ENCODE results near the gene C1orf35. TPM values are rescaled to one million over a fixed set of nuclear protein-coding genes. Genes with fewer than 3 reads are reported as not detected.

The C1orf35 gene
- total RNA-seq, 2 donors from 2014 or later, result 4.5 to 4.9 TPM

- no peak for TF ChIP-seq CTCF (IDR thresholded peaks at IDR 0.05)
- H3K9me3 ChIP-seq, result no peaks in the 10 kb centered on the region
- DNase-seq (ENCODE audit: low spot score), result no peak
- no peak overlapping the region for H3K27ac ChIP-seq
- no peaks in the 10 kb centered on the region for H3K27me3 ChIP-seq
- peaks cover 29% of the 10 kb centered on the region for H3K36me3 ChIP-seq
- H3K4me3 ChIP-seq, result no peak overlapping the region
- H3K4me1 ChIP-seq, result peaks cover 0 to 66% of the 10 kb centered on the region in 2 donors
Measured at GRCh38 chr1:228143480-228144192, 40.5 kb upstream of the C1orf35 start.

GRCh38 chr1:228142701-228143136 lies 39.6 kb upstream of the C1orf35 start:
- Histone ChIP-seq H3K4me1 (peaks cover 0 to 58% of the 10 kb centered on the region in 2 donors), H3K27me3 (no peaks in the 10 kb centered on the region), H3K27ac (peak overlapping the region in 1 of 2 donors; percentile 96), H3K4me3 (no peak overlapping the region), H3K9me3 (no peaks in the 10 kb centered on the region), H3K36me3 (peaks cover 23% of the 10 kb centered on the region)
- TF ChIP-seq CTCF (IDR thresholded peaks at IDR 0.05), result no peak
- no peak for DNase-seq (ENCODE audit: low spot score)

DNA sequence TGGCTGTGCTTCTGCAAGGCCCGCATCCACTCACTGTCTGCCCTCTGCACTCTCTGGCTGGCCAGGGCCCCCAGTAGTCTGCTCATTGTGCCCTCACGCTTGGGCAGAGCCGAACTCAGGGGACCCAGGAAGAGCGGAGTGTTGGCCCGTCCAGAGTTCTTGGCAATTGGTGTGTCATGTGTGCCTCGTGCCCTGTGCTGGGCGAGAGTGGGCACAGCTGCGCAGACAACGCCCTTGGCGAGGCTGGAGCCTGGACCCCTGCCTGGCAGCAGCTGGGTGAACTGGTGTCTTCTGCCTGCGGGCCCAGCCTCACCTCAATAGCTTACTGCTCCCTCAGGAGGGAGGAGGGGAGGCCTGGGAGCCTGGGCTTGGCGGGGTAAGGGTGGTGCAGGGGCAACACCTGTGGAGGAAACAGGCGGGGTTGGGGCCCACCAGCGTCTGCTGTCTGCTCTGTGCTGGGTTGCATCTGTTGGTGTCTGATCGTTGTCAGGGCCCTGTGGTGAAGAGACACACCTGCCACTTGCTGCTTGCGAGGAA lies 39.1 kb upstream of the C1orf35 start:
- no peak for TF ChIP-seq CTCF (IDR thresholded peaks at IDR 0.05)
- DNase-seq (ENCODE audit: low spot score), result no peak
- Histone ChIP-seq H3K36me3 (peaks cover 18% of the 10 kb centered on the region), H3K9me3 (no peaks in the 10 kb centered on the region), H3K27me3 (no peaks in the 10 kb centered on the region), H3K4me3 (peak overlapping the region; percentile 88 to 92), H3K4me1 (peaks cover 0 to 53% of the 10 kb centered on the region in 2 donors), H3K27ac (peak overlapping the region; percentile 20 to 96)

DNA sequence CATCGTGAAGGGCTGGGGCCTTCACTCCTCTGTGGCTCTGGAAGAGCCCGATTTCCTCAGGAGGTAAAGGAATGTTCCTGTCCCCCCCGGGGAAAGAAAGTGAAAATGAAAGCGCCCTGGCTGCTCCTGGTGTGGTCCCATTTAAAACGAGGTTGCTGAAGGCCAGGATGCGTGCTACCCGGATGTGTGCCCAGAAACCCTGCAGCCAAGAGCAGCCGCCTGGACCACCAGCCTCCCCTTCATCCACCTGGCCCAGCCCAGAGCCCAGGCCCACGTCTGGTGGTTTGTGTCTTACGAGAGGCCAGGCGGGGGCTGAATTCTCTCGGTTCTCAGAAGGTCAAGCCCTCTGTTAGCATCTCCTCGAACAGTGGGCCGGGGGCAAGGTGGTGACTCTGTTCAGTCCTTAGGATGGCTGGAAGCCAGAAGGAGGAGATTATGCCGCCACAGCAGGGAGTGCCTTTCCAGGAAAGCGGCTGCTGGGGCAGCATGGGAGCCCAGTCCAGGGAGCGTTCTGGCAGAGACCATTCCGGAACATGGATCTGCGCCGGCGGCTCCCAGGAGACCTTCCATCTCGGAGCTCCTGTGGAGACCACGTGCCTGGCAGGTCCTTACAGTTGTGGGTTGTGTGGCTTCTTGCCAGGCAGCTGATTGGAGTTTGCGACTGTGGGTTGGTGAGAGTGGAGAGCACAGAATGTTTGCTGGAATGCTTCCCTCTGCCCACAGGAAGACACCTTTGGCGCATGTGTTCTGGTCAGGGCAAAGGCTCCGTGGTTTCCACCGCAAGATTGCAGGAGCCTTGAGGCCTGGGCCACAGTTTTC lies 38.3 kb upstream of the C1orf35 start:
- Histone ChIP-seq H3K36me3 (peaks cover 10% of the 10 kb centered on the region), H3K27me3 (no peaks in the 10 kb centered on the region), H3K4me3 (peak overlapping the region; percentile 88 to 92), H3K9me3 (no peaks in the 10 kb centered on the region), H3K27ac (peak overlapping the region; percentile 93 to 96), H3K4me1 (peaks cover 0 to 49% of the 10 kb centered on the region in 2 donors)
- no peak for TF ChIP-seq CTCF (IDR thresholded peaks at IDR 0.05)
- no peak for DNase-seq (ENCODE audit: low spot score)

GRCh38 chr1:228140724-228141225 lies 37.6 kb upstream of the C1orf35 start:
- Histone ChIP-seq H3K27me3 (no peaks in the 10 kb centered on the region), H3K9me3 (no peaks in the 10 kb centered on the region), H3K27ac (peak overlapping the region; percentile 93 to 96), H3K4me1 (peaks cover 0 to 49% of the 10 kb centered on the region in 2 donors), H3K4me3 (peak overlapping the region; percentile 88 to 92), H3K36me3 (peaks cover 6% of the 10 kb centered on the region)
- no peak for TF ChIP-seq CTCF (IDR thresholded peaks at IDR 0.05)
- DNase-seq (ENCODE audit: low spot score), result no peak
